Neural crest cell (in vitro differentiated cells): ENCODE data around the gene MLN. TPM values are rescaled to one million over a fixed set of nuclear protein-coding genes. Genes with fewer than 3 reads are reported as not detected.

Source experiments
- DNase-seq: peaks from one replicate; pipeline ENCODE4 v3.0.0; 2021; ENCODE audit warnings: low read depth, mixed read lengths, low spot score
- H3K27ac Mint-ChIP-seq: one replicate; pipeline ENCODE4 v1.8.0; 2021; ENCODE audit warnings: mild to moderate bottlenecking, mixed read lengths; ENCODE audit not compliant: unreplicated experiment
- H3K27me3 Mint-ChIP-seq: 2 replicates; pipeline ENCODE4 v1.8.0; 2021; ENCODE audit warnings: low read depth, mild to moderate bottlenecking, mixed read lengths
- H3K36me3 Mint-ChIP-seq: 2 replicates; pipeline ENCODE4 v1.8.0; 2021; ENCODE audit warnings: low read depth, mild to moderate bottlenecking, mixed read lengths
- H3K4me1 Mint-ChIP-seq: 2 replicates; pipeline ENCODE4 v1.8.0; 2021; ENCODE audit warnings: mixed read lengths
- H3K4me3 Mint-ChIP-seq: one replicate; pipeline ENCODE4 v1.8.0; 2021; ENCODE audit warnings: mild to moderate bottlenecking, mixed read lengths
- H3K9me3 Mint-ChIP-seq: 2 replicates; pipeline ENCODE4 v1.8.0; 2021; ENCODE audit warnings: mixed read lengths
- total RNA-seq: library from RNA; stranded (reverse); gene quantifications from 2 replicates; pipeline ENCODE4 v1.2.1, GENCODE V29; 2021
- TF ChIP-seq, protein P1 (sequence below): fragments of 200-600 bp; sonication (generic); conservative IDR thresholded peaks from 2 replicates; pipeline ENCODE4 v1.5.0; 2021; ENCODE audit warnings: antibody characterized with exemption, mild to moderate bottlenecking

Gene MLN
- total RNA-seq, 1 donor from 2014 or later, result not detected

DNA sequence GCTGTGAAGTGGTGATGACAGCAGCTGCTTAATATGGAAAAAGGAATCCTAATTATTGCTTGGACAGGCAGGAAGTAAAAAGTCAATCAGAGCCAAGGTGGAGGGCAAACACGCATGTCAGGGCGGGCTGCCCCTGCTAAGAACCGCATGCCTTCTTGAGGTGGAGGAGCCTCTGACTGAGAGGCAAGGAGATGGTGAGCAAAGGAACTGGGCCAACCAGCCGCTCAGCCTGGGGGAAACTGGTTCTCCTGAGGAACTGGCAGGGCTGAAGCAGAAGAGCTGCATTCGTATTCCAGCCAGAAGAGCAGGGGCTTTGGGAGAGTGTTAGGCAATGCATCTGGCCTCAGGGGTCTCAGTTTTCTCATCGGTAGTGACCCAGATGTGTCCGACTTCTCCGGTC is 13.1 kb upstream of the MLN start:
- Mint-ChIP-seq H3K4me3 (no peak overlapping the region), H3K27me3 (peaks cover 12% of the 10 kb centered on the region), H3K4me1 (peaks cover 15% of the 10 kb centered on the region), H3K27ac (no peak overlapping the region), H3K36me3 (no peaks in the 10 kb centered on the region), H3K9me3 (no peaks in the 10 kb centered on the region)
- TF ChIP-seq, protein P1, sequence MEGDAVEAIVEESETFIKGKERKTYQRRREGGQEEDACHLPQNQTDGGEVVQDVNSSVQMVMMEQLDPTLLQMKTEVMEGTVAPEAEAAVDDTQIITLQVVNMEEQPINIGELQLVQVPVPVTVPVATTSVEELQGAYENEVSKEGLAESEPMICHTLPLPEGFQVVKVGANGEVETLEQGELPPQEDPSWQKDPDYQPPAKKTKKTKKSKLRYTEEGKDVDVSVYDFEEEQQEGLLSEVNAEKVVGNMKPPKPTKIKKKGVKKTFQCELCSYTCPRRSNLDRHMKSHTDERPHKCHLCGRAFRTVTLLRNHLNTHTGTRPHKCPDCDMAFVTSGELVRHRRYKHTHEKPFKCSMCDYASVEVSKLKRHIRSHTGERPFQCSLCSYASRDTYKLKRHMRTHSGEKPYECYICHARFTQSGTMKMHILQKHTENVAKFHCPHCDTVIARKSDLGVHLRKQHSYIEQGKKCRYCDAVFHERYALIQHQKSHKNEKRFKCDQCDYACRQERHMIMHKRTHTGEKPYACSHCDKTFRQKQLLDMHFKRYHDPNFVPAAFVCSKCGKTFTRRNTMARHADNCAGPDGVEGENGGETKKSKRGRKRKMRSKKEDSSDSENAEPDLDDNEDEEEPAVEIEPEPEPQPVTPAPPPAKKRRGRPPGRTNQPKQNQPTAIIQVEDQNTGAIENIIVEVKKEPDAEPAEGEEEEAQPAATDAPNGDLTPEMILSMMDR, result no peak
- no peak for DNase-seq

DNA sequence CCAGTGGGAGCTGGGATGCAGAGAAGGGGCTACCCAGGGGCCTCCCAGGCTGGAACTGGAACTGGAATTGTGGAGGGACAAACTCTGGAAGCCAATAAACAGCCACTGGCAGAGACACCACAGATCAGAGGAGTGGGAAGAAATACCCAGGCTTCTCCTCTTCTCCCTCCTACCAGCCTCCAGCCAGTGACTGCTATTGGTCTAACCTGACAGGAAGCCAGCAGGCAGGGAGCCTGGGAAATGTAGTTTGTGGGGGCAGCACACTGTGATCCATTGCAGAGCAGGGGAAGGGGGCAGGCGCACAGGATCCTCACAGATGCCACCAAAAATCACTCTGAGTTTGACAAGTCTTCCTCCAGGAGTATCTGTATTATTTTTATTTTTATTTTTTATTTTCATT is 12.1 kb upstream of the MLN start:
- H3K27me3 Mint-ChIP-seq, result peaks cover 18% of the 10 kb centered on the region
- H3K27ac Mint-ChIP-seq, result no peak overlapping the region
- peaks cover 24% of the 10 kb centered on the region for H3K4me1 Mint-ChIP-seq
- TF ChIP-seq, protein P1, result no peak
- peak; percentile 26 for DNase-seq
- no peak overlapping the region for H3K4me3 Mint-ChIP-seq
- no peaks in the 10 kb centered on the region for H3K36me3 Mint-ChIP-seq
- no peaks in the 10 kb centered on the region for H3K9me3 Mint-ChIP-seq

DNA sequence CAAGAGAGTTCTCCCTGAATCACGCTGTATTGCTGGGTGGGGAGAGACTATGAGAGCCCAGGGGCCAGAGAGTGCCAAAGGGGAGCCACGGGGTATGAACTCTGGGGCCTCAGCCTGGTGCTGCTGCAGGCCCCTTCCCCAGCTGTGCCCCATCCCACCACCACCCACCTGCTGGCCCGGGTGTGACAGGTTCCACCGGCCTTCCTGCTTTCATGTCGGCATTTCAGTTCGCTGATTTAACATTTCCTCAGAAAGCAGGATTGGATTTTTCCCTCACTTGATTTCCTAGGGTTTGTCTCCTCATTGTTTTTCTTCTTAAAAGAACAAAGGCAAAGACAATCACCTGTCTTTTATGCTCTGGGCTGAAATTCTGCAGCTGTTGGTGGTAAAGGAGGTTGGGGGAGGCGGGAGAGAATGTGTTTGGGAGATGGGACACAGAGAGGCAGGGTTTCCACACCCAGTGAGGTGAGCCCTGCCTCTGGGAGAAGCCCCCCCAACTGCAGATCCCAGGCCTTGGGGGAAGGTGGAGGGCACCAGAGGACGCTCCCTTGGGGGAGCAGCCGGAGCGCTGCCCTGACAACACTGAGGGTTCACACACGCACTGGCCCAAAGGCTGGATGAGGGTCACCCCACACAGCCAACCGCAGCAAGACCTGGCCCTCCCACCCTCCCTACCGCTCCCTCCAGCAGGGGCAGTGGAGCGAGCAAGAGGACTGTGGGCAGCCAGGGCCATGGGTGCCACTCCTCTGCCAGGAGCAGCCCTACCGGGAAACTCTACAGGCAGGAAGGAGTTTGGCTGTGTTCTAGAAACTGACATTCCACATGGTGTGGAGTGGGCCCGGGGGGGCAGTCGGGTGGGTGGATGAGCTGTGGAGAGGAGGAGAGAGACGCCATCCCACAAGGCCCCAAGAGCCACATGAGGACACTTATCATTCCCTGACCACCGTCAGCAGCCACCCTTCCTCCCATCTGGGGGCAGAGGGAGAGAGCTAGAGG is 10.5 kb upstream of the MLN start:
- Mint-ChIP-seq H3K27me3 (peaks cover 30% of the 10 kb centered on the region), H3K27ac (no peak overlapping the region), H3K9me3 (no peaks in the 10 kb centered on the region), H3K4me1 (peaks cover 31% of the 10 kb centered on the region), H3K36me3 (no peaks in the 10 kb centered on the region), H3K4me3 (no peak overlapping the region)
- DNase-seq, result no peak
- TF ChIP-seq, protein P1, result no peak

DNA sequence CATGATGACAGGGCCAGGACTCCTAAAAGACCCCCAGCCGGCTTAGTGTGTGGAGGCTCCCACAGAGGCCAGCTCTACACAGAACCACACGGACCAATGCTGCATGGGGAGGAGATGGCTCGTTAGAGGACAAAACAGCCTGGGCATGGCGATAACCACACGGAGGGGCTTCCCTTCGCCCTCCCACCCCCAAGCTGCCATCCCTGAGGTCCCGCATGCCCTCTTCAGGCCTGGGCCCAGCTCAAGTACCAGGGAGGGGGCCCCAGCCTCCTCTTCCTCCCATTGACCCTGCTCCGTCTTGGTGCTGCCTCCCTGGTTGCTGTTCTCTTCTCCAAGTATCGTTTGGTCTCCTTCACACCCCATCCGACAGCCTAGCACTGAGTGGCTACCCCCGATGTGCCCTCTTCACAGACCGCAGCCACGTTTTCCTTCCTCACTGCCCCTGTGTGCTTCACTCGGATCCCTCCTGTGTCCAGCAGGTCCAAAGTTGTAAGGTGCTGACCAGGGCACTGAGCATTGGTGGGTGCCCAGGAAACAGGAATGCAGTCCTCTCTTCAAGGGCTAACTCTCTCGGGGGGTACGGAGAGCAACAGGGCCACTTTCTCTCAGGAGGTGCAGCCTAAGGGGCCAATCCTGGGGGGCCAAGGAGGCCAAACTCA is 9.6 kb upstream of the MLN start:
- H3K9me3 Mint-ChIP-seq, result no peaks in the 10 kb centered on the region
- H3K36me3 Mint-ChIP-seq, result no peaks in the 10 kb centered on the region
- H3K4me1 Mint-ChIP-seq, result peaks cover 38% of the 10 kb centered on the region
- DNase-seq, result no peak
- H3K27ac Mint-ChIP-seq, result no peak overlapping the region
- TF ChIP-seq, protein P1, result no peak
- no peak overlapping the region for H3K4me3 Mint-ChIP-seq
- peaks cover 39% of the 10 kb centered on the region for H3K27me3 Mint-ChIP-seq

DNA sequence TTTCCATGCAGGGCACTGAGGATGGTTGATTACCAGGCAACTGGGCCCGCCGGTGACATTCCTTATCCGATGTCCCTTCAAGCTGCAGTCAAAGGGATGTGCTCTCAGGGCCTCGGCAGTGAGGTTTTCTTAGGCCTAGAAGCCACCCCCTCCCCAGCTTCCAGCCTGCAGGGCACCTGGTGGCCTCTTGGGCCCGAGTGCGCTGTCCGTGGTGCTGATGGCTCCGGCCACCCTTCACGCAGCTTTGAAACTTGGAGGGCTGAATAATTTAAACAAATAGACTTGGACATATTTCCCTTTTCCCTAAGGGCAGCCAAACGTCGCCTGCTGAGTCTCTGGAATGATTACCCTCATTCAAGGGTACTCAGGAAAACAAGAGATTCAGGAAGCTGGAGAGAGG is 8.9 kb upstream of the MLN start:
- H3K27ac Mint-ChIP-seq, result no peak overlapping the region

More for the DNA sequence above, 8.9 kb upstream of the MLN start:
- Mint-ChIP-seq H3K36me3 (no peaks in the 10 kb centered on the region), H3K4me1 (peaks cover 38% of the 10 kb centered on the region), H3K9me3 (no peaks in the 10 kb centered on the region), H3K4me3 (no peak overlapping the region), H3K27me3 (peaks cover 46% of the 10 kb centered on the region)
- TF ChIP-seq, protein P1, result peak; percentile 63
- DNase-seq, result peak; percentile 78
